HG02981 (cell line): ENCODE results near the gene IGFBP1.
"Not testable (repeated sequence)": the region's sequence is repeated elsewhere in the genome, so short reads cannot be mapped to it uniquely, and the experiment has no call there.

Experiments
- ATAC-seq: cut with Tn5 transposase; IDR thresholded peaks from one replicate; pipeline ENCODE4 v1.9.1; 2021; ENCODE audit warnings: mild to moderate bottlenecking, moderate library complexity; ENCODE audit not compliant: unreplicated experiment

Gene IGFBP1

DNA sequence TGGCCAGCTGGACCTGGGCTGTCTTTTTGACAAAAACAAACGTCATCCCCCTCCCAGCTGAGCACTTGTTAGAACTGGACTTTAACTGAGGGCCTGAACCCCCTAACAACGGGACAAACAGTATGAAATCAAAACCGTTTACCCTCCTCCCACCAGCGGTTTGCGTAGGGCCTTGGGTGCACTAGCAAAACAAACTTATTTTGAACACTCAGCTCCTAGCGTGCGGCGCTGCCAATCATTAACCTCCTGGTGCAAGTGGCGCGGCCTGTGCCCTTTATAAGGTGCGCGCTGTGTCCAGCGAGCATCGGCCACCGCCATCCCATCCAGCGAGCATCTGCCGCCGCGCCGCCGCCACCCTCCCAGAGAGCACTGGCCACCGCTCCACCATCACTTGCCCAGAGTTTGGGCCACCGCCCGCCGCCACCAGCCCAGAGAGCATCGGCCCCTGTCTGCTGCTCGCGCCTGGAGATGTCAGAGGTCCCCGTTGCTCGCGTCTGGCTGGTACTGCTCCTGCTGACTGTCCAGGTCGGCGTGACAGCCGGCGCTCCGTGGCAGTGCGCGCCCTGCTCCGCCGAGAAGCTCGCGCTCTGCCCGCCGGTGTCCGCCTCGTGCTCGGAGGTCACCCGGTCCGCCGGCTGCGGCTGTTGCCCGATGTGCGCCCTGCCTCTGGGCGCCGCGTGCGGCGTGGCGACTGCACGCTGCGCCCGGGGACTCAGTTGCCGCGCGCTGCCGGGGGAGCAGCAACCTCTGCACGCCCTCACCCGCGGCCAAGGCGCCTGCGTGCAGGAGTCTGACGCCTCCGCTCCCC, at the start of gene IGFBP1:
TSS of gene IGFBP1 (plus strand) at position 304 of the 808 bp plus-strand sequence. CDS start at position 469, 165 bp downstream.
- ATAC-seq, result no peak

DNA sequence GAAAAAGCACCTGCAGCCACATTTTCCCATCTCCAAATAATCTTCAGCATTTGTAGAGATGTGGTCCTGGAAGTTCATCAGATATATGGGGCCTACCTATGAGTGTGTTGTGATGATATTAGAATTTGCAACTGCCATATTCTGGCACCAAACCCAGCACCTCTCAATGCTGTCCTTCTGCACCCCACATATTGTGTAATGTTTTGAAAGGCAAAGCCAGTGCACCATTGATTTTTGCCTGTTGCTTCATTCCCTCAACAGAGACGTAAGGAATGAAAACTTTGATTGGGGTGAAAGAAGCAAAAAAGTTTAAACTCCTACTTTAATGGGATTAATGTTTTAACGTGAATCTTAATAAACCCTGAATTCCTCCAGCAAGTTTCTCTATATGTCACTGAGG, 49.4 kb upstream of the IGFBP1 start:
- not testable (repeated sequence) for ATAC-seq

DNA sequence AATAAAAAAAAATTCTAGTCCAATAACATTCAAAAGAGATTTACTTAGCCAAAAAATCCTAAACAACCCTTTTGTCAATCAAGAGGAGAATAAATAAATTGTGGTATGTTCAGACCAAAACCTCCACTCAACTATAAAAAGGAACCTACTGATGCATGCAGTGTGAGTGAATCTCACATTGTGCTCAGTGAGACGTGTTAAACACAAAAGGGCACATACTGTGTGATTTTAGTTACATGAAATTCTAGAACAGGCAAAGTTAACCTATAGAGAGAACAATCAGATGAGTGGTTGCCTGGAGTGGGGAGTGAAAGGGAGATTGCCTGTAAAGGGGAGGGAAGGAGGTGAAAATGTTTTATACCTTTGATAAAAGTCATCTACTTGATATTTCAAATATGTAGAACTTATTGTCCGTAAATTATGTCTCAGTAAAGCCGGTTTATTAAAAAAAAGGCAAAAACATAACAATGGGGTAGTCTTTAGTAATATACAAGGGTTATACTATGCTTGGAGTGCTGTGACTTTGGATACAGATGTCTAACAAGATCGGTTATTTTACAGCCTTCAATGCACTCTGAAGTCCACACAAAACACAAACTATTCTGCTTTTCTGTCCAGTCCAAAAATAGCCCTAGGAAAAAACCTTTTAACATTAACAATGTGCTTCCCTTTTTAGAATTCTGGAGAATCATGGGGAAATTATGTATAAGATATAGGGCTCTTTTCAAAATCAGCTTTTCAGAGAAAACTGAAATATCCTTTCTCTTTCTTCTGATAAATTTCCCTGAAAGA, 46.2 kb upstream of the IGFBP1 start:
- ATAC-seq, result not testable (repeated sequence)

DNA sequence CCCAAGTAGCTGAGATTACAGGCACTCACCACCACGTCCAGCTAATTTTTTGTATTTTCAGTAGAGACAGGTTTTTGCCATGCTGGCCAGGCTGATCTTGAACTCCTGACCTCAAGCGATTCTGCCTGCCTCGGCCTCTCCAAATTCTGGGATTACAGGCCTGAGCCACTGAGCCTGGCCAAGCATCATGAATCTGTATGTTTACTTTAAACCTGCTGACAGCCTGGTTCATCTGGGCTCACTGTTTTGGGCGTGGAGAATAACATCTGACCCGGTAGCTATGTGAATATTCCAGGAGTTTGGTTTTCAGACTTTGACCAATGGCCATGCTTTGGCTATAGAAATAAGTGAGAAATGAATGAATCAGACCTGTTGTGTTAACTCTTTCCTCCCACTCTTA, 41.8 kb upstream of the IGFBP1 start:
- not testable (repeated sequence) for ATAC-seq

DNA sequence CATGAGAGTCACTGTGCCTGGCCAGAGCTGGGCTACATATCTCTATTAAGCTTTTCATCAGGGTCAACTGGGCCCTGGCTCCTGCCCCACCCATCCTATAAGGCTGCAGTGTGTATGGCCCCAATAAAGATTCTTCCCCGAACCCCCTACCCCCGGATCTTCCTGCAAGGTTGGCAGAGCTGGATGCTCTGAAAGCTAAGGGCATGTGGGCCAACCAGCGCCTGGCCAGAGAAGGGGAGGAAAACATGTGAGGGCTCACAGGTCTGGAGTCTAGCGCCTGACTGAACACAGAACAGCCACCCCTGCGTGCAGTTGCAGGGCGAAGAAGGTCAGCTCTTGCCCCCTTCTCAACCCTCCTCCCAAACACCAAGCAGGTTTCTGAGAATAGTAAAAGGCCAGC, 39.6 kb upstream of the IGFBP1 start:
- ATAC-seq, result not testable (repeated sequence)

DNA sequence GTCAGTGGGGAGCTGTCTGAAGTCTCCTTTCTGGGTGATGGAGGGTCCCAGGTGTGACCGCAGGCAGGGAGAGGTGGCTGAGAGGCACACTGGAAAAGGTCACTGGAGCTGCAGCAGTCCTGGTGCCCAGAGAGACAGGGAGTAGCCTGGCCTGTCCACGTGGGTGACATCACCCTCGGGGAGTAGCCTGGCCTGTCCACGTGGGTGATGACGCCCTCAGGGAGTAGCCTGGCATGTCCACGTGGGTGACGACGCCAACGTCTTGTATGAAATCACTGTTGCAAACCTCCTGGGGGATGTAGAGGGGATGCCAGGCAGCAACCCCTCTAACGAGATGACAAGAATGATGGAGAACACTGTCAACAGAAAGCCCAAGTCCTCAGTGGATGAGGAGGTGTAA, 35.3 kb upstream of the IGFBP1 start:
- ATAC-seq, result not testable (repeated sequence)

DNA sequence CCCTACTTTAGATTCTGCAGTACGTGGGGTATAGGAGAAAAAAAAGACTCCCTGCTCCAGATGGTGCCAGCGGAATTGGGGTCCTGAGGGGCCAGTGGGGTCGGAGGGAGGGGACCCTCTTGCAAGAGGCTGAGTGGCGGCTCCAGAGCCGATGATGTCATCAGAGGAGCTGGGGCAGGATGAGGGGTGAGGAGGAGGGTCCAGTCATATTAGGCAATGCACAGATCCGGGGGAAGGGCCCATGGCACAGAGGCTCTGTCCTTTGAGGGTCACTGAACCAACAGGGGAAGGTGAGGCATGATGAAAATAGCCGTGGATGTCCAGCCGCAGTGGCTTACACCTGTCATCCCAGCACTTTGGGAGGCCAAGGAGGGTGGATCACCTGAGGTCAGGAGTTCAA, 34.8 kb upstream of the IGFBP1 start:
- ATAC-seq, result not testable (repeated sequence)

DNA sequence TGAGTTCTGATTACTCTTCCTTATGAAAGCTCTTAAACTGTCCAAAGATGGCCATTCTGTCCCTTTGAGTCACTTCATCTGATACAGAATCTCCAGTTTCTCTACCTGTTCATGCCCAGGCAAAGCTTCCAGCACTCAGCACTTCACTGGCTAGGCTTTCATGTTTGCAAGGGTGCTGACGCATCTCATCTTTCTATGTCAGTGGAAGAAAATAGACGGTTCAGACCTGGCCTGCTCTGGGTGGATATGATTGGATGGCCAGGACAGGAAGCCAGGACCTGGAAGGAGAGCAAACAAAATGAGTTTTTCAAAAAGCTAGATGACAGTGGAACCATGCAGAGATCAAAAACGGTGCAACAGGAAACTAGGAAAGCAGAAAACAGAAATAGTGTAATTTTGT, 32.6 kb upstream of the IGFBP1 start:
- not testable (repeated sequence) for ATAC-seq

DNA sequence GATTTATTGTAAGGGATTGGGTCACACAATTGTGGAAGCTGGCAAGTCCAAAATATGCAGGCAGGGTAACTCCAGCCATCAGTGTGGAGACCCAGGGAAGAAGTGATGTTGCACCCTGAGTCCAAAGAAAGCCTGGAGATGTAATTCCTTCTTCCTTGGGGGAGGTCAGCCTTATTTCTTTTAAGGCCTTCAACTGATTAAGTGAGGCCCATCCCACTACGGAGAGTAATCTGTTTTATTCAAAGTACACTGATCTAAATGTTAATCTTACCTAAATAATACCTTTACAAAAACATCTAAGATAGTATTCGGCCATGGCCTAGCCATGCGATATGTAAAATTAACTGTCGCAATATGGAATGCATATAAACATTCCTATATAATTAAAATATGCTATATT, 31.4 kb upstream of the IGFBP1 start:
- ATAC-seq, result not testable (repeated sequence)

DNA sequence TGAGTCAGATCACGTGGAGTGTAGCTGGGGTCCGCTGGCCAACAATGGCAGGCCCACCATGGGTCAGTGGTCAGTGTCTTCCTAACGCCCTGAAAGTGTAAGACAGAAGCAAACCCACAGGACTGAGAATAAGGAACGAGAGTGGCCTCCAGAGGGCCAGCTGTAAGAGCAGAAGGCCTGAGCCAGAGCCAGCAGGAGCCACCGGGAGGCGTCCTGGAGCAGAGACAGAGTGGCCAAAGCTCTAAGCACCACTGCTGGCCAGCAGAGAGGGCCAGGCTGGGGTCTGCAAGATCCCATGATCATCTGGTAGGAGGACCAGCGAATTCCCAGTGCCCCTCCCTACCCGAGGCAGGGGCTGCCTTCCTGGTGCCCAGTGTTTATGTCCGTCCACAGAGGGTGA, 24.6 kb upstream of the IGFBP1 start:
- ATAC-seq, result no peak

DNA sequence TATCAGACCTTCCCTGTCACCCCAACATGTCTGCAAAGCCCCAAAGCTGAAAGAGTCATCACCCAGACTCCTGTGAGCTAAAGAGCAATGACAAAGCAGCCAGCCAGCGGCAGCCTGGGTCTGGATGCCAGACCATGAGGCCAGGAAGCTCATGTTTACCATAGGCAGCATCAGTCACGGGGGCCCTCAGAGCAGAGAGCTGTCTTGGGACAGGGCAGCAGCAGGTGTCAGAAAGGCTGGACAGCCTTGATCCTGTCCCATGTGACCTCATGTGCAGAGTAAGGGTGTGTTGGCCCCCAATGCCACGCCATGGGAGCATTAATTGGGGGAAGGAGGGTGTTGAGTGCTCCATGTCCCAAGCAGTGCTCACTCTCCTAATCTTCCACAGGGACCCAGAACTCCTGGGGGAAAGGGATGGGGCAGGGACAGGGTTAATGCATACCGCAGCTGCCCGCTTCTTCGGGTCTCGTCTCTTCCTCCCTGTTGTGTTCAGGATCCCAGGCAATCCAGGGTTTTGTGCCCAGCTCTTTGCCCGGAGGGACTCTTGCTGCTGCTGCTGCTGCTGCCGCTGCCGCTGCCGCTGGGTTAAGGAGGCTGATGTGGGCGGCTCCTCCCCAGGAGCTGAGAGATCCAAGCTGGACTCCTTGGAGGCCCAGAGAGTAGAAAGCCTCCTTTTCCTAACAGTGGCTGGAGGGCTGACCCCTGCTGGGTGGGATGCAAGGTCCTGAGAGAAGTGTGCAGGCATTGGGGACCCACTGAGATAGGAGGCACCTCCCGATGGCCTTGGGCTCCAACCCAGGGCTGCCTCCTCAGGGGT, 22.5 kb upstream of the IGFBP1 start:
- no peak for ATAC-seq

DNA sequence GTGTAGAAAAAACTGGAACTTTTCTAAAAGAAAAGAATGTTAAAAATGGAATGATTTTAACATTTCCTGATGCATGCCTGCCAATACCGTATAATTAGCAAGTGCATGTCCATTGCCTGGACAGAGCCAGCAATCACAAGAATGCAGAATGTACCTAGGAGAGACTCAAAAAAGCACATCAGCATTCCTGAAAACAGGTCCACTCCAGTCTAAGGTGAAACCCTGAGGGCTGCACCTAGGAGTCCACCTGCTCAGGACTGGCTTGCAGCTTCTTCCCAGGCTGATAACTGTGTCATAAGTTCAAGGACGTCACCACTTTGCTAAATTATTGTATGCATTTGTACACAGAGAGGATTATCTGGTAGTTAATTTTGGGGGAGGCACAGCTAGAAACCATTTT, 20.8 kb upstream of the IGFBP1 start:
- ATAC-seq, result no peak

DNA sequence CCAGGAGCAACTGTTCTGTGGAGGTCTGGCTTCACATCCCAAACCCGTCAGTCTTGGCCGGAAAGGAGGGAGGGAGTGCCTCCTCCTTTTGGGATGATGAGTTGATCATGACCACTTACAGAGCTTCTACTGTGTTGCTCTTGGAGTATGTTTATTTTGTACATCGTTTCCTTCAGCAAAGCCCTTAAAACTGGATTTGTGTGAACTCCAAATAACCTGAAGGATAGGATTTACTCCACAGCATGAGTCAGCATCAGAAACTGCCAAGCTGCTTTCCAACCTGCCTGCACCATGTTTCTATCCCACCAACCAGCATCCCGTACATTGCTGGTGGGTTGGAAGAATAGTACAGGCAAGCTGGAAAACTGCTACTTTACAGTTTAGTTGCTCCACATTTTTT, 18.9 kb upstream of the IGFBP1 start:
- ATAC-seq, result no peak

DNA sequence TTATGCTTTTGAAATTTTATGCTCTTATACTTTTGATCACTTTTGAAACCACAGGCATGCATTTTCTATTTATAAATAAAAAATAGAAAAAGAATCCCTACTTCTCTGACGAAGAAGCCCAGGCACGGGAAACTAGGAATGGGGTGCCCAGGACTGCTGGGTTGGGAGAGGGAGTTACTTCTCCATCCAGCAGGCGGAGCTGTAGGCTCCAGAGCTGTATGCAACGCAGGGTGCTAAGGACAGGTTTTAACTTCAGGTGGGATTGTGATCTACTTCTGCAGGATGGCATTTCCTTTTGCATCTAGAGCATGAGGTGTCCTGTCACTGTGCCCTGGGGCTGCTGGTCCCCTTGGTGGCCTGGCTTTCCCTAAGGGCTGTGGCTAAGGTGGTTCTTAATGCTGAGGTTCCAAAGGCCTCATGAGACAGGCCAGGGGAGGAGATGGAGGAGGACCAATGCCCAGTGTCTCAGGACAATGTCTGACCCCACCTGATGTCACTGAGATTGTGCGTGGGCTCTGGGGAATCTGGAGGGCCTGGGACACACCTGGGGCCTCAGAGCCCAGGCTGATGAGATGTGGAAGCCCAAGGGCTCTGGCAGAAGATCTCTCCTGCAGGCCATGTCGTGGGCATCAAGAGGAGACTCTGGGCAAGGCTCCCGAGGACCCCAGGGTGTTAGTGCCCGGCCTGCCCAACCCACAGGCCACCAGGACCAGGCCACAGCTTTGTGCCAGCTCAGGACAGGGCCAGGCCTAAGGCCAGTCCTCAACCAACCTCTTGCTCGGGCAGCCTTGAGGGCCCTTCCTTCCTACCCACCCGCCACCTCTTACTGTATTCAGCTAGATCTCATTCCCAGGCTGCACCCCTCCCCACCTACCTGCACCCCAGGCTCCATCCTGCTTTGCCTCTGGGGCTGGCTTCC, 15.9 kb upstream of the IGFBP1 start:
- ATAC-seq, result no peak

DNA sequence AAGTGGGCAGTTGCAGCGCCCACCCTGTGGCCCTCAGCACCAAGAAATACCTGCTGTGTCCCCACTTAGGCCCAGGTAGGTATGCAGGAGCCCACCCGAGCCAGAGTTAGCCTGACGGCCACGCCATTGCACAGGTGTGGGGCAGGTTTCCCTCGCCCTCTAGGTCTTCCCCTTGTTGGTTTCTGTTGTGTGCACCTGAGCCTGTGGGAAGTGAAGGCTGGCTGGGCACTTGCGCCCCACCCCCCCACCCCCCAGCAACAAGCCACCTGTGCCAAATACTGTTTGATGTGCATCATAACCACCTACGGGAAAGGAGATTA, 15.3 kb upstream of the IGFBP1 start, which contains the start of gene CCDC201:
TSS of gene CCDC201 (minus strand) at position 48 of the 320 bp plus-strand sequence. CDS start 75 bp downstream, outside the sequence.
- no peak for ATAC-seq

DNA sequence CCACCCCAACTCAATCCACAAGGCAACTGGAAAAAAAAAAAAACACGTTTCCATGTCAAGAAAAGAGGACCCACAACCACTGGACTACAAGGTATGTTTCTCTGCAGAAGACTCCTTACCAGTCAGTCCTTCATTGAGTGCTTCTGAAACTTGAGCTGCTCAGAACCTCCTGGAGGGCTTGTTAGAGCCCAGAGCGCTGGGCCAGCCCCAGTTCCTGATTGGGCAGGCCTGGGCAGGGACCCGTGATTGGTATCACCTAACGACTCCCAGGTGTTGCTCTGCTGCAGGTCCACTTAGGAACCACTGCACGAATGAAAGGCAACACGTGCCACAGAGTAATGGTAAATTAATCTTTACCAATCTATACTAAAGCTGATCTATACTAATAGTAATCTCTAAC, 14.9 kb upstream of the IGFBP1 start:
- no peak for ATAC-seq

DNA sequence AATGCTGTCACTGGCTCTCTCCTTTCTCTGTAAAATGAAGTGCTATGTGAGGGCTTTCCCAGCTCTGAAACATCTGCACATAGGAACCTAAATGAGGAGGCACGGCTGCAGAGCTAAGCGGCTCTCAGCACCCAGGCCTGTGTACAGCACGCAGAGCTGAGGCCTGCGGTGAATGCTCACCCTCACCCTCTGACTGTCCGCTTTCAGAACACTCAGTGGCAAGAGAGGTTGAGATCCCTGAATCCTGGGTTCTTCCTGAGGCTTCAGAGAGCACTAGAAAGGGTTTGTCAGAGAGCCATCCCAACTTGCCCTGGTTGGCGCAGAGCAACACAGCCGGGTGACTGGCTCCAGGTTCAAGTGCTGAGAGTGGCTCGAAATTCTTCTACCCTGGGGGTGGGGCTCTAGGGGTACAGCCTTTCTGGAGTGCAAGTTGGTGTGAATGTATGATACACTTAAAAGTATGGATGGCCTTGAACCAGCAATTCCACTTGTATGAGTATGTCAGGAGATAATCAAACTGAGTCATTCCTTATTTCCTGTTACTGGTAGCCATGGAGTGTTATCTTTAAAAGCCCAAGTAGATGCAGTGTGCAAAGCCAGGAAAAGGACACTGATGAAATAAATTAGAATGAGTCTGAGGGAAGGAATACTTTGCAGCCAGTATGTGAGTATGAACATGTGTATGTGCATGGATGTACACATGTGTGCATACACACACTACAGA, 13.7 kb upstream of the IGFBP1 start:
- no peak for ATAC-seq

DNA sequence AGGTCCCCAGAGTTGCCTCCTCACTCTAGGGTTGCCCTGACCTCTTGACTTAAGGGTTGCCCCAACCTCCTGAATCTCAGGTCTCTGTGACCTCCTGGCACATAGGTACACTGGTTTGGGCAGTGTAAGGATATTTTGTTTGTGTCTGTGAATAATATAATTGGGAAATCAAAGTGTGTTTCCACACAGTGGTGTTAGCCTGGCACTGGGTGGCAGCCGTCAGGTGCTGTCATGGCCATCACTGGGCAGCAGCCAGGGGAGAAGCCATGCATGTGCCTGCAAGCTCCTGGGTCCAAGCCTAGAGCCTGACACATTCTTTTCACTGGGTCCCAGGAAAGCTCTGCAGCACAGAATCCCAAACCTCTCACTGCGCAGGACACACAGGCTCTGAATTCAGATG, 11.8 kb upstream of the IGFBP1 start:
- ATAC-seq, result no peak

DNA sequence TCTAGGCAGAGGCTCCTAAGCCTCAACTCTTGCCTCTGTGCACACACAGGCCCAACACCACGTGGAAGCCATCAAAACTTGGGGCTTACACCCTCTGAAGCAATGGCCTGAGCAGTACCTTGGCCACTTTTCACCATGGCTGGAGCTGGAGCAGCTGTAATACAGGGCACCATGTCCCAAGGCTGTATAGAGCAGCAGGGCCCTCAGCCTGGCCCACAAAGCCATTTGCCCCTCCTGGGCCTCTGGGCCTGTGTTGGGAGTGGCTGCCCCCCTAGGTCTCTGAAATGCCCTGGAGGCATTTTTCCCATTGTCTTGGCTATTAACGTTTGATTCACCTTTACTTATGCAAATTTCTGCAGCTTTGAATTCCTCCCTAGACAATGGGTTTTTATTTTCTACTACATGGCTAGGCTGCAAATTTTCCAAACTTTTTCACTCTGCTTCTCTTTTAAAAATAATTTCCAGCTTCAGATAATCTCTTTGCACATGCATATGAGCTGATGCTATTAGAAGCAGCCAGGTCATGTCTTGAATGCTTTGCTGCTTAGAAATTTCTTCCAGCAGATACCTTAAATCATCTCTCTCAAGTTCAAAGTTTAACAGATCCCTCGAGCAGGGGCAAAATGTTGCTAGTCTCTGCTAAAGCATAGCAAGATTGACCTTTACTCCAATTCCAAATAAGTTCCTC, 9.7 kb upstream of the IGFBP1 start:
- ATAC-seq, result no peak
